VCaP (cell line): ENCODE measurements around the gene ZBTB4.
A peak's percentile ranks its signal among the peaks of the same experiment; 100 is the strongest.

Experiments used
- H3K27ac ChIP-seq: fragments of 450-650 bp; 2 replicates; pipeline ENCODE4 v1.5.1; 2017
- CTCF ChIP-seq: fragments of 450-650 bp; conservative IDR thresholded peaks from 2 replicates; pipeline ENCODE4 v1.5.1; 2017; ENCODE audit warnings: mild to moderate bottlenecking, moderate library complexity

Gene ZBTB4

DNA sequence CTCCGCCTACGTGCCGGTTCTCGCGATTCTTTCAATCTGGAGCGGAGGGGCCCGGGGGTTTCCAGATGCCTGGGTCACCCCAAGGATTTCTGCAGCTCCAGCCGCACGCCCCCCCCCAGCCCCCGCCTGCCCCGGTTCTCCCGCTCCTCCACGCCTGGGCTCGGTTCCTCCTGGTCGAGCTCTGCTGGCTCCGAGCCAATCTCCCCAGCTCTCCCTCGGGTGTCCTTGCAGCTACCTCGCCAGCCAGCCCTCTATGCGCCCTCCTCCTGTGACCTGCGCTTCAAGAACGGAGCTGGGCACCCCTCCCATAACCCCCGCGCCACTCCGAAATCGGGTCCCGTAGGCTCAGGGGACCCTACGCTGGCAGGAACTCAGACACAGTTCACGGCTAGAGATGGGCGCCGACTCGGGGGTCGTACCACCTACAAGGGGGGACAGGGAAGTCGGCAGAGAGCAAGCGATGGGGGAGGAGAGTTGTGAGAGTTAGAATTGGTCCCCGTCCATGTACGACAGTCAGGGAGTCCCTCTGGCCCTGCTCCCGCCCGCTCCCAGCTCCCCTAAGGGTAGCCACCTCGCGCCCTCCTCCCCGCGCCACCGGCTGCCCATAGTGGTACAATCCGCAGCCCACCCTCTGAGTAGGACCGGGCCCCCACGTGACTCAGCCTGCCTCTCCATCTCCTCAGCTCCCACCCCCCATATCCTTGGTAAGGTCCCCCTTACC lies 39.2 kb downstream of the ZBTB4 start:
- H3K27ac ChIP-seq = peak overlapping the region; percentile 16; the same call in 1 of the 2 replicates

GRCh38 chr17:7439462-7440112 lies 39.8 kb downstream of the ZBTB4 start, which contains the start of gene FGF11:
Gene FGF11, plus strand, starts transcription at chr17:7439512. Its CDS starts 109 bp downstream, at chr17:7439621.
- no peak for TF ChIP-seq CTCF
- H3K27ac ChIP-seq = peak within 1 kb of the TSS; percentile 16; the same call in 1 of the 2 replicates

More for the DNA sequence above, 39.2 kb downstream of the ZBTB4 start:
- no peak for TF ChIP-seq CTCF

- TF ChIP-seq CTCF = no peak
- no peak overlapping the region for H3K27ac ChIP-seq
Observed at GRCh38 chr17:7438656-7439460, 40.6 kb downstream of the ZBTB4 start.

DNA sequence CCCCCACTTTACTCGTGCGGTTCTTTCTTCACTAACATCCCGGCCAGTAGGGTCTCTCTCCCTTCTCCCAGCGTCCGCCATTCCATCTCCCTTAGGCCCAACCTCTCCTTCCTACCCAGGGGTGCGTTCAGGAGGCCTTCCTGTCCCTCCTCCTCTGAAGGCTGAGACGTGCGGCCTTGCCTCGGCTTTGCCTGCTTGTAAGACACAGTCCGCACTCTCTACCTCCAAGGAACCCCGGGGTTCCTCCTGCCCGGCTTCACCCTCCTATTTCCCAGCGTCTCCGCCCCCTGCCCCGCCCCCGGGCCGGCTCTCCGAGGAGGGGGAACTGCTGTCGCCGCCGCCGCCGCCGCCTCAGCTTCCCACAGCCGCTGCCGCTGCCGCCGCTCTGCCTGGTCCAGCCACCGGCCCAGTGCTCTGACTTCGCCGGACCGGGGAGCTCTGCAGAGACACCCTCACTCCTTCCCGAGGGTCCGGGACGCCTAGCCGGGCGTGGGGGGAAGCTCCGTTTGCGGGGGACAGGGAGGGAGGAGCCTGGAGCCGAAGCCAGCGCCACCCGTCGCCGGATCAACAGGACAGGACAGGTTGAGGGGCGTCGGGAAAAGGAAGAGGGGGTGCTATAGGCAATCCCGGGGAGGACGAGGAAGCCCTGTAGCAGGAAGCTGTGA lies 41.3 kb downstream of the ZBTB4 start:
- TF ChIP-seq CTCF = no peak
- no peak overlapping the region for H3K27ac ChIP-seq

GRCh38 chr17:7437369-7437863 lies 42.0 kb downstream of the ZBTB4 start:
- peak; percentile 37; the same call in 1 of the 2 replicates for TF ChIP-seq CTCF
- peak overlapping the region; percentile 67 for H3K27ac ChIP-seq

DNA sequence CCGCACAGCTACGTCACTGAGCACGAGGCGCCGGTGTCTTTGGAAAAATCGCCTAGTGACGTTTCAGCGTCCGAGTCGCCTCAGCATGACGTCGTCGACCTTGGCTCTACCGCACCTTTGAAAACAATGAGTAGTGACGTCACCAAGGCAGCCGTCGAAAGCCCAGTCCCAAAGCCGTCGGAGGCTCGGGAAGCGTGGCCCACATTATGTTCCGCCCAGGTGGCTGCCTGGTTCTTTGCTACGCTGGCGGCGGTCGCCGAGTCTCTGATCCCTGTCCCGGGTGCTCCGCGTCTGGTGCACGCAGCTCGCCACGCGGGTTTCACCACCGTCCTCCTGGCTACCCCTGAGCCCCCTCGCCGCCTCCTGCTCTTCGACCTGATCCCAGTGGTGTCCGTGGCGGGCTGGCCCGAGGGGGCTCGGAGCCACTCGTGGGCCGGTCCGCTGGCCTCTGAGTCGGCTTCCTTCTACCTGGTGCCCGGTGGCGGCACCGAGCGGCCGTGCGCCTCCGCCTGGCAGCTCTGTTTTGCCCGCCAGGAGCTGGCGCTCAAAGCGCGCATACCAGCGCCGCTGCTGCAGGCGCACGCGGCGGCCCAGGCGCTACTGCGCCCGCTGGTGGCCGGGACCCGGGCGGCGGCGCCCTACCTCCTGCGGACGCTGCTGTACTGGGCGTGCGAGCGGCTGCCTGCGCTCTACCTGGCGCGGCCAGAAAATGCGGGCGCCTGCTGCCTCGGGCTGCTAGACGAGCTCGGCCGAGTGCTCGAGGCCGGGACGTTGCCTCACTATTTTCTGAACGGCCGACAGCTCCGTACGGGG lies 42.7 kb downstream of the ZBTB4 start:
- H3K27ac ChIP-seq = peak overlapping the region; percentile 67
- peak; percentile 87 for TF ChIP-seq CTCF
